GM23338 (cell line): ENCODE results near the gene SHISA7.

ENCODE experiments used
- EZH2 ChIP-seq: fragments of 200-600 bp; sonication (generic); IDR thresholded peaks from one replicate; pipeline ENCODE4 v1.8.0; 2017; ENCODE audit warnings: antibody characterized with exemption, mild to moderate bottlenecking, low read depth; ENCODE audit not compliant: unreplicated experiment
- POLR2AphosphoS5 ChIP-seq: IDR thresholded peaks from 2 replicates; pipeline ENCODE4 v1.6.1; 2016; ENCODE audit warnings: antibody characterized with exemption, low read depth
- TF ChIP-seq, protein P1 (sequence below), 2 experiments: fragments of 200-600 bp in 1 of 2; sonication (generic) in 1 of 2; conservative IDR thresholded peaks; 2 replicates each; pipeline versions ENCODE4 v1.5.1 to v1.6.1; 2016 to 2017; ENCODE audit warnings: antibody characterized with exemption in 2 of 2, low read depth in 2 of 2, mild to moderate bottlenecking in 2 of 2, moderate library complexity in 1 of 2

DNA sequence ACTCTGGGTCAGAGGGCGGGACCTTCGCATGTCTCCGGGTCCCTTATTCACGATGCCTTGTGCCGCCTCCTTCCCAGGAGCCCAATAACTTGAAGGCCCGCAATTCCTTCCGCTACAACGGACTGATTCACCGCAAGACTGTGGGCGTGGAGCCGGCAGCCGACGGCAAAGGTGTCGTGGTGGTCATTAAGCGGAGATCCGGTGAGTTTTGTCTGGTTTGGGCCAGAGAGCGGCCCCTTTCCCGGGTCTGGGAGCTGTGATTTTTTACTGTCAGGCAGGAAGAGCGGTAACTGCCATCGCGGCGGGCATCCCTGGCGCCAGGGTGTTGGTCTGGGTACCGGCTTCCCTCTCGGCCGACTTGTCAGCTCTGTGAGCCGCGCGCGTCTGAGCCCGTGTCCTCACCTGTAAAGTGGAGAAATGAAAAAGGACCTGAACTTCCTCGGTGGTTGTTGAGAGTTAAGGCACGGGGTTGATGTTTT, 56.6 kb downstream of the SHISA7 start:
- no peak for TF ChIP-seq POLR2AphosphoS5
- TF ChIP-seq, protein P1, sequence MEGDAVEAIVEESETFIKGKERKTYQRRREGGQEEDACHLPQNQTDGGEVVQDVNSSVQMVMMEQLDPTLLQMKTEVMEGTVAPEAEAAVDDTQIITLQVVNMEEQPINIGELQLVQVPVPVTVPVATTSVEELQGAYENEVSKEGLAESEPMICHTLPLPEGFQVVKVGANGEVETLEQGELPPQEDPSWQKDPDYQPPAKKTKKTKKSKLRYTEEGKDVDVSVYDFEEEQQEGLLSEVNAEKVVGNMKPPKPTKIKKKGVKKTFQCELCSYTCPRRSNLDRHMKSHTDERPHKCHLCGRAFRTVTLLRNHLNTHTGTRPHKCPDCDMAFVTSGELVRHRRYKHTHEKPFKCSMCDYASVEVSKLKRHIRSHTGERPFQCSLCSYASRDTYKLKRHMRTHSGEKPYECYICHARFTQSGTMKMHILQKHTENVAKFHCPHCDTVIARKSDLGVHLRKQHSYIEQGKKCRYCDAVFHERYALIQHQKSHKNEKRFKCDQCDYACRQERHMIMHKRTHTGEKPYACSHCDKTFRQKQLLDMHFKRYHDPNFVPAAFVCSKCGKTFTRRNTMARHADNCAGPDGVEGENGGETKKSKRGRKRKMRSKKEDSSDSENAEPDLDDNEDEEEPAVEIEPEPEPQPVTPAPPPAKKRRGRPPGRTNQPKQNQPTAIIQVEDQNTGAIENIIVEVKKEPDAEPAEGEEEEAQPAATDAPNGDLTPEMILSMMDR (conservative IDR thresholded peaks at IDR 0.05; ENCODE audit: low read depth in 2 of 2), result no peak
- no peak for TF ChIP-seq EZH2
